ENCODE measurements around the gene CBX1.

GRCh38 chr17:48027322-48027981 lies 73.8 kb downstream of the CBX1 start:
- TF ChIP-seq CTCF (IDR thresholded peaks at IDR 0.05) (no peak), POLR2AphosphoS5 (IDR thresholded peaks at IDR 0.05; ENCODE audit: low read depth, low read length) (no peak)
